Measurements from ENCODE around the gene STYXL1.

STYXL1 gene

DNA sequence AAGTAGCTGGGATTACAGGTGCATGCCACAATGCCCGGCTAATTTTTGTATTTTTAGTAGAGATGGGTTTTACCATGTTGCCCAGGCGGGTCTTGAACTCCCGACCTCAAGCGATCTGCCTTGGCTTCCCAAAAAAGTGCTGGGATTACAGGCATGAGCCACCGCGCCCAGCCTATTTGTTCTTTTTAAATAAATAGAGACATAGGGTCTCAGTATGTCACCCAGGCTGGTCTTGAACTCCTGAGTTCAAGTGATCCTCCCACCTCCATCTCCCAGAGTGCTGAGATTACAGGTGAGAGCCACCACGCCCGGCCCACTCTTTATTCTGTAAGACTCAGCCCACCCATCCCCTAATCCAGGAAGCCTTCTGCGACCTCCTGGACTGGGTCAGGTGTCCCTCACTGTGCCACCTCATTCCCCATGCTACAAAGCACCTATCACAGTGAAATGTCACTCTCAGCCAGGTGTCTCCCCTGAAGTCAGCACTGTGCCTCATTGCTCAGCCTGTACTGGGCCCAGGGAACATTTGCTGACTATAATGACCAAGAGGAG is 56.2 kb downstream of the STYXL1 start:
- no peak for DNase-seq

DNA sequence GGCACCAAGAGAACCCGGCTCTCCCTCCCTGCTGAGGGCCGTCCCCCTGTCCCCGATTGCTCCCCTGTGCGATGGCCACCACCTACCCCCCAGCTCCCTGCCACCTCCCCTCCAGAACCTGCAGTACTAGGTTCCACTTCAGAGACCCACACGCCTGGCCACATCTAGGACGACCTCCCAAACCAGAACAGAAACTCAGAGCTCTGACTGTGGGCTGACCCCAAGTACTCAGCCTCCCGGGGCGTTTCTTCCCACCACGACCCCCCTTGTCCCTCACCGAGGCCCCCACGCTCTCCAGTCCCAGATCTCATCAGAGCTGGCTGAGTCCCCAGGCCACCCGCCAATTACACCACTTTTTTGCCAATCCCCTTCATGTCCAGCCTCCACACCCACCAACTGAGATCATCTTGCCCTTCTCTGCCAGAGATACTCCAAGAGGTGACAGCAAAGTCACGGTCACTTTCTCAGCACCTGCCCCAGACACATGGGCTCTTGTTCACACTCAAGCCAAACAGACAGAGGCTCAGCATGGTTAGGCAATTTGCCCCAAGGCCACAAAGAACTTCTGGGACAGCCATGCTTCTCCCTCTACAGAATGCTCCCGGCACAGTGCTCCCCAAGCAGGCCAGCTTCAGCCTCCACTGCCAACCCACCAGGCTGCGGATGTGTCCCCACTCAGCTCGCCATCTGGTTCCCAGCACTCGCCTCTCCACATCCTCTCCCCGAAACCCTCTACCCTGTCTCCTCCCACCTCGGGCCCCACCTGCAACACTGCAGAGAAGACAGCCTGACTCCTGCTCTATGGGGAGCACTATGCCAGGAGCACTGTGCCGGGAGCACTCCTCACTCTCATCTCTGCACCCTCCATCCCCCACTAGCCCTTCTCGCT is 58.1 kb downstream of the STYXL1 start:
- DNase-seq, result no peak

DNA sequence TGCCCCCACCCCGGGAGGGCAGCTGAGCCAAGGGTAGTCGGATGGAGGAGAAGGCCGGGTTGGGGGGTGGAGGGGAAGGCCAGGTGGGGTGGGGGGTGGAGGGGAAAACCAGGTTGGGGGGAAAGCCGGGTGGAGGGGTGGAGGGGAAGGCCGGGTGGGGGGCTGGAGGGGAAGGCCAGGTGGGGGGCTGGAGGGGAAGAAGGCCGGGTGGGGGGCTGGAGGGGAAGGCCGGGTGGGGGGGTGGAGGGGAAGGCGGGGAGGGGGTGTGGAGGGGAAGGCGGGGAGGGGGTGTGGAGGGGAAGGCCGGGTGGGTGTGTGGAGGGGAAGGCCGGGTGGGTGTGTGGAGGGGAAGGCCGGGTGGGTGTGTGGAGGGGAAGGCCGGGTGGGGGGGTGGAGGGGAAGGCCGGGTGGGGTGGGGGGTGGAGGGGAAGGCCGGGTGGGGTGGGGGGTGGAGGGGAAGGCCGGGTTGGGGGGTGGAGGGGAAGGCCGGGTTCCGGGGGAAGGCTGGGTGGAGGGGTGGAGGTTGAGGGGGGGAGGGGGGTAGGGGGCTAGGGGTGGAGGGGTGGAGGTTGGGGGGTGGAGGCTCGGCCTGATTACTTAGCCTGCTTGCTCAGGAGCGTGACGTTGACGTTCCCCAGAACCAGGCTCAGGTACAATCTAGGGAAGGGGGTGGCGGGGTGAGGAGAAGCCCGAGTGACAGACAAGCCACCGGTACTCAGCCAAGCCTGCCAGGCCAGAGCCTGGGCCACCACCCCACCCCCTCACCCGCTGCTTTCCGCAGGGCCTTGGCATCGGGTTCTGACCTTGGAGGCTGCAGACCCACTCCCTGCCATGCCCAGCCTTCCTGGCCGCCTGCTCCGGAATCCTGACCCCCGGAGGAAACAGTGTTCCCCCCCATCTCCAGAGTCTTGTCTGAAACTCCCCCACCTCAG is 59.0 kb downstream of the STYXL1 start:
- no peak for DNase-seq

DNA sequence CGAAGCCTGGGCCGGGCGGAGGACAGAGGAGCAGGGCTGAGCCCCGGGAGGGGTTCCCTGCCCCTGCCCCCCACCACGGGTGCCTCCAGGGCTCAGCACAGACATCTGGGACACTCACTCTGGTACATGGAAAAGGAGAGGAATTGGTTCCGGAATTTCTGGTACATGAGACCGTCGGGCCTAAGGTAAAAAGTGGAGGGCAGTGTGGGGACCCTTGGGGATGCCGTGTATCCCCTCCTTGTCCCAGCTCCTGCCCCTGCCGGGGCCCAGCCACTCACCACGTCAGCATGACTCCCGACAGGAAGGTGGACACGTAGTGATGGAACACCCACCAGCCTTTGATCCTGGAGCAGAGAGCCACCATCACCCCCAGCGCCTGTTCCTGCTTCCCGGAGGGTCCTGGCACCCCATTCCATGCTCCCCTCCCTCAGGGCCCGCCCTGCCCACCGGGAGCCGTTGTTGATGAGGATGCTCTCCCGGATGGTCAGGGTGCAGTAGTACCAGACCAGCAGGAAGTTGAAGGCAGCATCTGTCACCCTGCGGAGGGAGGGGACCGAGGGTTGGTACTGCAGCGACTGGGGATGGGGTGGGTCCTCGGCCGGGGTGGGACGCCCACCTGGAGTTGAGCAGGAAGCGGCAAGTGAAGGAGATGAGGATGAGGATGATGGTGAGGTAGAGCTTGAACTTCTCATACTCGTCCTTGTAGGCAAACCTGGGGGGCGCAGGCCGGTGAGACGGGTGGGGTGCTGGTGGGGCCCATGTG is 59.8 kb downstream of the STYXL1 start:
- DNase-seq, result no peak

DNA sequence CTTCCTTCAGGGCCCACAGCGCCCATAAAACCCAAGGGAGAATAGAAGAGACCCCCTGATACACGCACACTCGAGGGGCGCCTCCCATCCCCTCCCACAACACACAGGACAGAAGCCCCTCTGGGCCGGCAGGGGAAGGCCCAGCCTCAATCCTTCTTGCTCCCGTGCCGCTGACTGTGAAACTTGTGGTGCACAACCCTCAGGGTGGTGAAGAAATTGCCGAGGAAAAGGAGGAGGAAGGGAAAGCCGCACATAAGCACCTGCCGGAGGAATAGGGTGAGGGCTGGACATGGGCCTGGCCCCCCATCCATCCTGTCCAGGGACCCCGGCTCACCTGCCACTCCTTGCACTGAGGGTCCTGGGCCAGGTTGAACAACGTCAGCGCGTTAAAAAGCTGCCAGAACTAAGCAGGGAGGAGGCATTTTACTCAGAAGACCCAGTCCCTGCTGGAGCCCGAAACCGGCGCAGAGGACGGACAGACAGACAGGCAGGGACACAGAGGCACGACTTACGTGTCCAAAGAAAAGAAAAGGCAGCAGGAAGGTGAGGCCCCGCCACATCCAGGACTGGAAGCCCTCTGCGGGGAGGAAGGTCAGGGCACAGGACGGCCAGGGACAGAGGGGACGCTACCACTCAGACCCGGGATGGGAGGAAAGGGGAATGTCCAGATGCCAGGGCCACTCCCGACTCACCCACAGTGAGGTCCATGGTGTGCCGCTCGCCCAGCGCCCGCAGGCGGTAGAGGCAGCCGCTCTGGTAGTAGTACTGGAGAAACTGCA is 60.6 kb downstream of the STYXL1 start:
- DNase-seq, result no peak

DNA sequence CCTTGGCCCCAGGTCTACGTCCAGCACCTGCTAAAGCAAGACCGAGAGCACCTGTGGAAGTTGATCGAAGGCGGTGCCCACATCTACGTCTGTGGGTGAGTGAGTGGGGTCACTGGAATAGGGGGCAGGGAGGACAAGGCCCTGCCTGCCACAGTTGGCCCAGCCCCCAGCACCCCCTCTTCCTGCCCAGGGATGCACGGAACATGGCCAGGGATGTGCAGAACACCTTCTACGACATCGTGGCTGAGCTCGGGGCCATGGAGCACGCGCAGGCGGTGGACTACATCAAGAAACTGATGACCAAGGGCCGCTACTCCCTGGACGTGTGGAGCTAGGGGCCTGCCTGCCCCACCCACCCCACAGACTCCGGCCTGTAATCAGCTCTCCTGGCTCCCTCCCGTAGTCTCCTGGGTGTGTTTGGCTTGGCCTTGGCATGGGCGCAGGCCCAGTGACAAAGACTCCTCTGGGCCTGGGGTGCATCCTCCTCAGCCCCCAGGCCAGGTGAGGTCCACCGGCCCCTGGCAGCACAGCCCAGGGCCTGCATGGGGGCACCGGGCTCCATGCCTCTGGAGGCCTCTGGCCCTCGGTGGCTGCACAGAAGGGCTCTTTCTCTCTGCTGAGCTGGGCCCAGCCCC is 61.5 kb downstream of the STYXL1 start:
- DNase-seq, result no peak

DNA sequence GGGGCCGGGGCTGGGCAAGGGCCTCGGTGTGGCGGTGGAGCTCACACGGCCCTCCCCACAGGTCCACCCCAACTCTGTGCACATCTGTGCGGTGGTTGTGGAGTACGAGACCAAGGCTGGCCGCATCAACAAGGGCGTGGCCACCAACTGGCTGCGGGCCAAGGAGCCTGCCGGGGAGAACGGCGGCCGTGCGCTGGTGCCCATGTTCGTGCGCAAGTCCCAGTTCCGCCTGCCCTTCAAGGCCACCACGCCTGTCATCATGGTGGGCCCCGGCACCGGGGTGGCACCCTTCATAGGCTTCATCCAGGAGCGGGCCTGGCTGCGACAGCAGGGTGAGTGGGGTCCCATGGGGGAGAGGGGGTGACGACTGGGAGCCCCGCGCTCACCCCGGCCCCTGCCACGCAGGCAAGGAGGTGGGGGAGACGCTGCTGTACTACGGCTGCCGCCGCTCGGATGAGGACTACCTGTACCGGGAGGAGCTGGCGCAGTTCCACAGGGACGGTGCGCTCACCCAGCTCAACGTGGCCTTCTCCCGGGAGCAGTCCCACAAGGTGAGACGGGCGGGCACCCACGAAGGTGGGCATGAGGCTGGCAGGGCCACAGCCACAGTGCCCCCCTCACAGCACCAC is 62.2 kb downstream of the STYXL1 start:
- no peak for DNase-seq

DNA sequence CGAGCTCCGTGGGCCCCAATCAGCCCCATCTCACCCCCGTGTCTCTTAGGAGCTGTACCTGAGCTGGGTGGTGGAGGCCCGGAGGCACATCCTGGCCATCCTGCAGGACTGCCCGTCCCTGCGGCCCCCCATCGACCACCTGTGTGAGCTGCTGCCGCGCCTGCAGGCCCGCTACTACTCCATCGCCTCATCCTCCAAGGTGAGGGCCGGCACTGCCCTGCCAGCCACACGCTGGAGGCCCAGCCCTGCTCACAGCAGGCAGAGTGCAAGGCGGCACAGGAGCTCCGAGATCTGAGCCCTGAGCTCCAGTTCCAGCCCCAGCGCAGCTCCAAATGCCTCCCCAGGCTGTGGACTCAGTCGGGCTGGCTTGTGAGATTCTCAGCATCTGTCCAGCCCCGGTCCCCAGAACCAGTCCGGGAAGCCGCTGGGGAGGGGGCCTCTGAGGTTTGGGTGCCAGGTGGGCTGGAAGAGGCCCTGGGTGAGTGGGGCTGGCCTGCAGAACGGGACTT is 62.7 kb downstream of the STYXL1 start:
- no peak for DNase-seq

DNA sequence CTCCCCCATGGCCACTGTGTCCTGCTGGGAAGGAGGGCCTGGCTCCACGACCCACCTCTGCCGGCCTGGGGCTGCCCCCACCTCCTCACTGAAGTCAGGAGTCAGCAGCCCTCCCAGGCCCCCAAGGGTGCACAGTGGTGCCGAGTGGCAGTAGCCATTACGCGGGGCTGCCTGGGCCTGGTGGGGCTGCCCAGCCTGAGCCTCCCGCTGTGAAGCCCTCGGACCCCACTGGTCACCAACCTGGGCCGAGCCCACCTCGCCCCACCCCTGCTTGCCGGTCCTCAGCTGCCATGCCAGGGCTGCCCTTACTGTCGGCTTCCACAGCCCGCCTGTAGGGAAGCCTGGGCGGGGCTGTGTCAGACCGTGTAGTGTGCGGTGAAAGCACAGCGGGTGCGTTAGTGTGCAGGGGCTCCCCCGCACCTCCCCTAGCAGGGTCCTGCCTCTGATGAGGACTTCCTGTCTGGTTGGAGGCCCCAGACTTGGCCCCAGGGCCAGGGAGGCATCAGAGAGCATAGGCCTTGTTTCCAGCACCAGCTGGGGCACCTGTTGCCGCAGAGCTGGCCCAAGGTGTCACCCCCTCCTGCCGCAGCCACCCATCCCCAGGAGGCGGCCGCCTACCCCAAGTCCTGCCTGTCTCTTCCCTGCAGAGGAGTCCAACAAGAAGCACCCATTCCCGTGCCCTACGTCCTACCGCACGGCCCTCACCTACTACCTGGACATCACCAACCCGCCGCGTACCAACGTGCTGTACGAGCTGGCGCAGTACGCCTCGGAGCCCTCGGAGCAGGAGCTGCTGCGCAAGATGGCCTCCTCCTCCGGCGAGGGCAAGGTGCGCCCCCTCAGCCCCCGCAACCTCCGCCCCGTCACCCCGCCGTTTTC is 63.4 kb downstream of the STYXL1 start:
- no peak for DNase-seq

DNA sequence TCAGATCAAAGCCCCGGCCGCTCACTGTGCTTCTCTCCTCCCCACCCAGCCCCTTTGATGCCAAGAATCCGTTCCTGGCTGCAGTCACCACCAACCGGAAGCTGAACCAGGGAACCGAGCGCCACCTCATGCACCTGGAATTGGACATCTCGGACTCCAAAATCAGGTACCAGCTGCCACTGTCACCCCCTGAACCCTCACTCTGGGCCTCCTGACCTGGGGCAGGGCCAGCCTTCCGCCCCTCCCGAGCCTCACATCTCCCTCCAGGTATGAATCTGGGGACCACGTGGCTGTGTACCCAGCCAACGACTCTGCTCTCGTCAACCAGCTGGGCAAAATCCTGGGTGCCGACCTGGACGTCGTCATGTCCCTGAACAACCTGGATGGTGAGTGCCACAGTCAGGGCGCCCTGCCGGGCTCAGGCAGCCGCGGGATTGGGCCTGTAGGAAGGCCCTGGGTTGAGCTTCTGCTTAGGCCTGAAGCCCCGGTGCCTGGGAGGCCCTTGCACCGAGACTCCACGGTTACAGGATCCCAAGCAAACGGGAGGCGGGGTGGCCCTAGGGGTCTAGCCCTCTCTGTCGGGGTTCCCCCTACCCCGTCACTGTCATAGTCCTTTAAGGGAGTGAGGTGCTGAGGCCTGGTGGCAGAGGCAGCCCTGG is 64.2 kb downstream of the STYXL1 start:
- DNase-seq, result no peak

DNA sequence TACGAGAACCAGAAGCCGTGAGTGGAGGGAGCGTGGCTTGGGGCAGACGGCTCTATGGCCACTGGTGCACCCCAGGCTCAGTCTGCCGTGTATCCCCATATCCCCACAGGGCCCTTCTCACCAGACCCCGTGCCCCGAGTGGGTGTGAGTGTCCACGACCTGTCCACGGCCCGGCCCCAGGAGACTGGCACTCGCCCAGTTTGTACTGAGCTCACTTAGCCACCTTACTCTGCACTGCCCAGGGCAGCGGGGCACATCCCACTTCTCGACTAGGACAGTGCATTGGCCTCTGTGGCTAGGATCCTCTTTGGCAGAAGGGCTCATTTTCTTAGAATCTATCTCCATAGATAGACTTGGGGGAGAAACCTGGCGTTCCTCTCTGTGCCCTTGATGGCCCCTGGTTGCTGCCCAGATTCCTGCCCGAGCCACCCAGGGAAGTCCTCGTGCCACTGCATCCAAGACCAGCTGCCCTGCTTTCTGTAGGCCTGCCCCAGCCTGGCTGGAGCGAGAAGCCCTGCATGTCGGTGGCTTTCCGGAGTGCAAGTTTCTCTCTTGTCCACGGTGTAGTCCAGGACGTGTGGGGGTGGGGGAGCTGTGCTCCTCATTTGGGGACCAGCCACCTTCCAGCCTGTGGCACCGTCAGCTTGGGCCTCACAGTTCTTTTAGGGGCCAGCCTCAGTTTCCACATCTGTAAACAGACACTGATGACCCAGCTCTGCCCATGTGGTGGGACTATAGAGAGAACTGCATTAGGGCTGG is 65.3 kb downstream of the STYXL1 start:
- DNase-seq, result no peak

DNA sequence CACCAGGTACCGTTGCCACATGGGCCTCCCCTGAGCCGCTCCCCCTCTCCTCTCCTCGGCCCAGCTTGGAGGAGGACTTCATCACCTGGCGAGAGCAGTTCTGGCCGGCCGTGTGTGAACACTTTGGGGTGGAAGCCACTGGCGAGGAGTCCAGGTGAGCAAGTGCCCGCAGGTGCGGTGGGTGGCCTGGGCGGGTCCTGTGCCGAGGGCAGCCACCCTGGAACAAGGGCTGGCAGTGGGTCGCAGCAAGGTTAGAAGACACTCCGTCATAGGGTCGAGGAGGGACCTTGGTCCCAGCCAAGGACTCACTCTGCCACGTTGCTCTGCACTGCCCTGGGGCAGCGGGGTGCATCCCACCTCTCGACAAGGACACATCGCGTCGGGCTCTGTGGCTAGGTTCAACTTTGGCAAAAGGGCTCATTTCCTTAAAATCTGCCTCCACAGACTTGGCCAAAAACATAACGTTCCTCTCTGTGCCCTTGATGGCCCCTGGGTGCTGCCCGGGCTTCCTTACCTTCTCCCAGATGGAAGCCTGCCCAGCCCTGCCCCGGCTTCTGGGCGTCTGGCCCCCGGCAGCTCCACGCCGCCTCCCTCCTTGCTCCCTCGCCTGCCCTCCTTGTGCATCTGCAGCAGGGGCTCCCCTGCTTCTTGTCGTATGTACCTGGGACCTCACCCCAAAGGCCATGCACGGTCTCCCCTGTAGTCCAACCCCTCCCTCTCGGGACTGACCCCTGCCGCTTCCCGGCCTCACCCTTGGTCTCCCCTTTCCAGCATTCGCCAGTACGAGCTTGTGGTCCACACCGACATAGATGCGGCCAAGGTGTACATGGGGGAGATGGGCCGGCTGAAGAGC is 66.1 kb downstream of the STYXL1 start:
- no peak for DNase-seq

DNA sequence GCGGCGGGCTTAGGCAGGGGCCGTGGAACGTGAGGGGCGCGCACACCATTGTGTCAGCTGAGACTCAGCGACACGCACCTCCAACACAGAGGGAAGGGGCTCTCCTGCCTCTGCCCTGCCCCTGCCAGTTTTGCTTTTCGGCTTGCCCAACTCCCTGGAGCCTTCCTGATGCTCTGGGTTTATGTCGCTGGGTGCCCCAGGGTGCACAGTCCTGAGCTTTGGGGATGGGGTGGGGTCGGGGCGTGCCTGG is 66.7 kb downstream of the STYXL1 start:
- no peak for DNase-seq

DNA sequence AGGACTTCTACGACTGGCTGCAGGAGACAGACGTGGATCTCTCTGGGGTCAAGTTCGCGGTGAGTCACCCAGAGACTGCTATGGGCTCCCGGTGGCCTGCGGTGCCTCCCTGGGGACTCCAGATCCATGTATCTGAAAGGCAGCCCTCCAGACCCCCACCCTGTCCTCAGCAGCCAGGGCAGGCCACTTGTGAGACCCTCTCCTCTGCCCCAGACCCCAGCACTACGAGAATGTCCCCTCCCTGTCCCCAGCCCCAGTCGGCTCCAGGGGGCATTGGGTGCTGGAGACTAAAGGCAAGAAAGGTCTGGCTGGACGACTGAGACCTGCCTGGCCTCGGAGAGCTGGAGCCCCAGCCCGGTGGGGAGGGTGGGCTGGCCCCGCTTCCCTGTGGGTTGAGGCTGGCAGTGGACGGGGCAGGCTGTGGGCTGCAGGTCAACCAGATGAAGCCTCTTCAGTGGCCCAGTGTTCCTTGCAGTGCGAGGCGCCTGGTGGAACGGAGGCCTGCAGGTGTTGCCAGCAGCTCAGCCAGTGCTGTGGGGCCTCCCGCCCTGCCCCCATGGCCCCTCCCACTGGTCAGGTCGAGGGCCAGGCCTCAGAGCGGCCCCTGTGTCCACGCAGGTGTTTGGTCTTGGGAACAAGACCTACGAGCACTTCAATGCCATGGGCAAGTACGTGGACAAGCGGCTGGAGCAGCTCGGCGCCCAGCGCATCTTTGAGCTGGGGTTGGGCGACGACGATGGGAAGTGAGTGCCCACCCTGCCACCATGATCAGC is 67.2 kb downstream of the STYXL1 start:
- no peak for DNase-seq

DNA sequence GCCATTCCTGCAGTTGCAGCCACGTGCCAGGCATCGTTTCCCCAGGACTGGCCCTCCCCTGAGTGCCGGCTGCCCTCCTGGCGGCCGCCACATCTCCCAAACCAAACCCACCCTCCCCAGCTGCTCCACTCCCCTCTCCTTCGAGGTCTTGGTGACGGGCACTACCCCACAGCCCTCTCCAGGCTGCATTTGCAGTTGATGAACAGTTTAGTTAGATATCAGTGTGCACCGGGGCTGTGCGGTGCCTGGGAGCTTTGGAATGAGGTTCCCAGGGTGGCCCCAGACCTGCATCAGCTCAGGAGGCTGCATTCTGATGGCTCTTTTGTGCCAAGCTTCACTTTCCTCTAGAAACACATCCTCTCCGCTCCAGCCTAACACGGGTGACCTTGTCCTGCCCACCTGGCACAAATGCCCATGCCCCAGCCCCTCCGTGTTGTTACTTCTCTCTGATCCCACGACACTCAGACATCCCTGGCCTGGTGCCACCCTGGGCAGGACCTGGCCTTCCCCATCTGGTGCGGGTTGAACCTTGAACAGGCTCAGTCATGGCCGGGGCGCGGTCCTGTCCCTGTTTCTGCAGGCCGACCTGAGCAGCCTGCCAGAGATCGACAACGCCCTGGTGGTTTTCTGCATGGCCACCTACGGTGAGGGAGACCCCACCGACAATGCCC is 67.9 kb downstream of the STYXL1 start:
- DNase-seq, result no peak

DNA sequence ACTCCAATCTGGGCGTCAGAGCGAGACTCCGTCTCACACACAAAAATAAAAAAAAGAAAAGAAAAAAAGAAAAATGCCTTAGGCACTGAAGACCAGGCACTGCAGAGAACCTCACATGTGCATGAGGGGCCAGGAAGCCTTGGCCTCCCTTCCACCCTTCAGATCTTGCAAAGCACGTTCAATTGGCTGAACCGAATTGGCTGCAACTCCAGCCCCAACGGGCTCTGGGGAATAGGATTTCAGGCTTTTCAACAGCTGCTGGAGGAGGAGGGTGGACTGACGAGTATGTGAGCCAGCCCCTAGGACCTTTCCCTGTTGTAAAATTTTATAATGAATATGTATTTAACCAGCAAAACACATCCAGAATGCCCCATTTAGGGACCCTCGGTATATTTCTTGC is 70.1 kb downstream of the STYXL1 start:
- DNase-seq, result no peak

Measured in NCI-H1930 (cell line).